Ureter (tissue), 1 donor: ENCODE measurements around the gene PRPF40B. TPM values are rescaled to one million over a fixed set of nuclear protein-coding genes. Genes with fewer than 3 reads are reported as not detected.
A peak's percentile ranks its signal among the peaks of the same experiment; 100 is the strongest.

ENCODE experiments used
- DNase-seq: peaks from one replicate; pipeline ENCODE4 v3.0.0-alpha.2; 2020; ENCODE audit warnings: low spot score
- total RNA-seq: library from RNA; stranded (reverse); gene quantifications from one replicate; pipeline ENCODE4 v1.2.4, GENCODE V29; 2023
- donor health status: DM: yes; HTN: yes; CAD: no.

Gene PRPF40B
- total RNA-seq, 1 donor from 2014 or later: 44.4 TPM

DNA sequence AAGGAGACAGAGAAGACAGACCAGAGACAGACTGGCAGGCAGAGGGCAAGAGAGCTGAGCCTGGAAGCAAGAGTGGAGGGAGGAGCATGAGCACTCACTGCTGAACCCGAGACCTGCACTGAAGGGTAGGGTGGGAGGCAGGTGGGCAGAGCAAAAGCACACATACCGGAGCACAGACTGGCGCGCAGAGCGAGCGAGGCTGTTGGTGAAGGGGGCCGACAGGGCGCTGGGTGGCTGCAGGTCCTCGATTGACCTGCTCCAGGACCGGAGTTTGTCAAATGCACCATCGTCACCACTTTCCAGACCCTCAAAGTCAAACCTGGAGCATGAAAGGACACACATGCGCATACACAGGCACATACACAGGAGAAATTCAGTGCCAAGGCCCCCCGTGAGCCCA lies 34.9 kb downstream of the PRPF40B start:
- DNase-seq: no peak

DNA sequence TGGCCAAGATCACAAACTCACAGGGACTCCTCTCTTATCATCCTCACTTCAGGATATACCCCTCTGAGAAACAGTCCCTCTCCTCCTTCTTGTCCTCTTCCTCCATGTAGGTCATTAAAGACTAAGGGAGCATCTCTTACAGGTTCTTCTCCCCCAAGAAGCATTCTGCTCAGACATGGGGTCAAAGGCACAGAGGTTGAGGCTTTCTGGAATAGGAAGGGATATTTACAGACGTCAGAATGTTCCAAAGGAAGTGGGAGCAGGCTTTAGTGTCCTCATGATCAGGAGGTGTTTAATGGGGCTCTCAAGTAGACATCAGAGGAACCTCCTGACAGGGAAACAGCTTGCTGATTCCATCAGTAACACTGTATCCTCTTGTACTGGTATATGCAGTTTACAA lies 36.4 kb downstream of the PRPF40B start:
- no peak for DNase-seq

DNA sequence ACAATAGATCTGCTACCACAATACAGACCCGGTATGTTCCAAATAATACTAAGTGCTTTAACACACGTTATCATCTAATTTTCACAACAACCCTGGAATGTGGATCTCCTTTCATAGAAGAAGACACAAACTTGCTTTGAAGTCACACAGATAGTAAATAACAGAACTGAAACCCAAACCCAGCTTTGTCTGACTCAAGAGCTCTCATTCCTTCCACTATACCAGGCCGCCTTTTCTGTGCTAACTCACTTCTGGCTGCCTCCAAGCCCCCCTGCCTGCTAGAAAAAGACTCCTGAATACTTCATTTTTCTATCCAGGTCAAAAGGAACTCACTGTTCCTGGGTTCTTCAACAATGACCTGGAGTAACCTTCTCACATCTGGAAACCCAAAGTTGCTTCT lies 37.8 kb downstream of the PRPF40B start:
- no peak for DNase-seq

DNA sequence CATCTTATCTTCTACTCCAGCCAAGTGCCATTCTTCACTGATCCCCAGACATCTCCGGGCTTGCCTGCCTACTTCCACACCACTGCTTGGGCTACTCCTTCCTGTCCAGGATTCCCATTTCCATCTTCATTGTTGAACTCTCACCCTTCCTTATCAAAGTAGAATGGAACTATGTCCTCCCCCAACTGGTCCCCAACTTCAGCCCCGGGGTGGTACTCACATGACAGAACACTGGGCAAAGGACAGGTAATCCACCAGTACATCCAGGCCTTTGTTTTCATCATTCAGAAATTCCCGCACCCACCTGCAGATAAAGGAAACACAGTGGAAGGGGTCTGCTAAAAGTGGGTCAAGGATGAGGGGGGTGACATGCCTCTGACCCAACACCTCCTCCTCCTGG lies 38.4 kb downstream of the PRPF40B start:
- DNase-seq: no peak

DNA sequence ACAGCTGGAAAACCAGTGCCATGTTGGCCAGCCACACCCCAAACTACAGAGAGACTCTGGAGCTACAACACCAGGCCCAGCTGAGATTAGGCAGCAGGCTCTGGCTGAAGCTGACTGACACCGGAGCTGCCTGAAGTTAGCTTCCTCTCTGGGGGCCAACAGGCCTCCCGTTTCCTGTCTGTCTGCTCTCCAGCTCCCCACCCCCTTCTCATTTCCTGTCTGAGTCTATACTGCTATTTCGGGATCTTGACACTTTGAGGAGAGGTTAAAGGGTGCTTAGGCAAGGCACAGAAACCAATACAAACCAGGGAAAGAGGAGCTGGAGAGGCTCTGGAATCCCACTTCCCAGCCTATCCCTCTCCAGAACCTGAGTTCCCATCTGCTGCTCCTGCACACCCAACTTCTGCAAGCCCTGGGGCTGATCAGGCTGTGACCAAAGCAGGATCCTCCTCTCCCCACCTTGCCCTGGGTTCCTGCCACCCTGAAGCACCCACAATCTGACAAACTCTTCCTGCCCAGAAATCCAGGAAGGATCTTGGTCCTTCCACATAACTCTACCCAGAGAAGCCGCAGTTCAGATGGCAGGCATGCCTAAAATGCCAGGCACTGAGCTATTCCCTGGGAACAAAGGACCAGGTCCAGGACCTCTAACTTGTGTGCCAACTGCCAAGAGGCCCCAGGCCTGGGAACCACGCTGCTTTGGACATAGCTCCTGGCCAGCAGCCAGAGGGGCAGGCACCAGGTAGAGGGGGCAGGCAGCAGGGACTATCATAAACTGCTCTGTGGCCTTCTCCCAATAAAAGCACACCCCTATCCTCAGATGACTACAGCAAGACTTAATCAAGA lies 39.9 kb downstream of the PRPF40B start:
- peak; percentile 61 for DNase-seq

DNA sequence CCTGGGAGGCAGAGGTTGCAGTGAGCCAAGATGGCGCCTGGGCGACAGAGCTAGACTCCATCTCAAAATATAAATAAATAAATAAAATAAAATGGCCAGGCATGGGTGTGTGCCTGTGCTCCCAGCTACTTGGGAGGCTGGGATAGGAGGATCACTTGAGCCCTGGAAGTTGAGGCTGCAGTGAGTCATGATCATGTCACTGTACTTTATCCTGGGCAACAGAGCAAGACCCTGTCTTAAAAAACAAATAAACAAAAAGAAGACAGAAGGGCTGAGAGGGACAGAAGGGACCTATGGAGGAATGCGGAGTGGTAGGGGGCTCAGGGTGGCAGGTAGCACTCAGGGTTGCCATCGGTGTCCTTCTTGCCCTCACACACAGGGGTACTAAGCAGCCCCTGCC lies 40.8 kb downstream of the PRPF40B start:
- DNase-seq: no peak

DNA sequence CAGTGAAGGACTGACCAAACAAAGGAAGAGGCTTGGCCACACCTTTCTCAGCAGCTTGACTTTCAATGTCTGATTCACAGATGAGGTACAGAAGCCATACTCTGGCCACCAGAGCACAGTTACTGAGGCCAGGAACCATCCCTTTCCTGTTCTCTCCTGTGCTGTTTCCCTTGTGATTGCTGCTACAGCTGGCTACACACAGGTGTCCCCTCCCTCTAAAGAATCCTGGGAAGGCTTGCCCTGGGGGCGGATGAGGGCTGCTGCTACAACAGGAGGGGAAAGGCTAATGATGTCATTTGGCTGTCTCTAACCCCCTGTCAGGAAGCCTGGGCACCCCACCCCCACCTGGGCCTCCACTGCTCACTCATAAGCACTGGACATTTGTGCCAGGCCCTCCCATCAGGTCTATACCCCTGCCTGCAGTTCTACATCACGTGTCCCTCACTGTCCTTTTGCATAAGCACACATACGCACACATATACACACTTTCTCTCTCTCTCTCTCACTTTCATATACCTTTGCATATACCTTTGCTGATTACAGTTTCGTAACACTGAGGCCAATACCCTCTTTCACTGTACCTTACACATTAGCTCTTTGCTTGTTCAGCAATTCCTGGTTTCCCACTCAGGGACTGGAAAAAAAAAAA lies 41.4 kb downstream of the PRPF40B start:
- DNase-seq: no peak

DNA sequence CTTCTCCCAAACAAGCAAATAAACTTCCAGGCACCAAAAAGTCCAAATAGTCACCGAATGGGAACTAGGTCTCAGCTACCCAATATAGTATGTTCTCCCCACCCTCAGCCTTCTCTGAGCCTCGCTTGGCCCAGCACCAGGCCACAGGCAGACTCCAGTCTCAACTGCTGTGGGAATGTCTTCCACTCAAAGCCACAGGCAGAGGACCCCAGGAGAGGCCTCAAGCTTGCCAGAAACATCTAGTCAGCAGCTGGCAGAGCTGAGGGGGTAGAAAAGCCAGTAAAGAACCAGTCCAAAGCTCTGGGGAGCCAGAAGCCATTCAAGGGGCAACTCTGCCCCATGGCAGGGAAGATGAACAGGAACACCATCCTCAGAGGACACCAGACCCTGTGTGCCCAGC lies 42.0 kb downstream of the PRPF40B start:
- no peak for DNase-seq

DNA sequence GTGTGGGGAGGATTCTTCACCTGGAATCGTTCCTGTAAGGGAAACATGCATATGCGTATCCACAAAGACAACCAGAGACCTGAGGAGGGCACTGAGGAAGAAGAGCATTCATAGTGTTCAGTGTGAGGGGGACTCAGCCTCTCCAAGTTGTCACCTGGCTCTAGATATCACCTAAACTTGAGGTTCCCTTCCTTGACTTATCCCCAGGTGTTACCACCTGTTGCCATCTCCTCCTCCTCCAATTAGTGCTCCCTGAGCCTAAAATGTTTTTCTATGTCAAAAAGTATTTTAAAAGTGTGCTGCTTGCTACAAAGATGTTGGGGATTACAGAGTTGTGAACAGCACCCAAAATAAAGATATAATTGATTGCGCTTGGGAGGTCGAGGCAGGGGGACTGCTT lies 42.8 kb downstream of the PRPF40B start:
- DNase-seq: no peak

DNA sequence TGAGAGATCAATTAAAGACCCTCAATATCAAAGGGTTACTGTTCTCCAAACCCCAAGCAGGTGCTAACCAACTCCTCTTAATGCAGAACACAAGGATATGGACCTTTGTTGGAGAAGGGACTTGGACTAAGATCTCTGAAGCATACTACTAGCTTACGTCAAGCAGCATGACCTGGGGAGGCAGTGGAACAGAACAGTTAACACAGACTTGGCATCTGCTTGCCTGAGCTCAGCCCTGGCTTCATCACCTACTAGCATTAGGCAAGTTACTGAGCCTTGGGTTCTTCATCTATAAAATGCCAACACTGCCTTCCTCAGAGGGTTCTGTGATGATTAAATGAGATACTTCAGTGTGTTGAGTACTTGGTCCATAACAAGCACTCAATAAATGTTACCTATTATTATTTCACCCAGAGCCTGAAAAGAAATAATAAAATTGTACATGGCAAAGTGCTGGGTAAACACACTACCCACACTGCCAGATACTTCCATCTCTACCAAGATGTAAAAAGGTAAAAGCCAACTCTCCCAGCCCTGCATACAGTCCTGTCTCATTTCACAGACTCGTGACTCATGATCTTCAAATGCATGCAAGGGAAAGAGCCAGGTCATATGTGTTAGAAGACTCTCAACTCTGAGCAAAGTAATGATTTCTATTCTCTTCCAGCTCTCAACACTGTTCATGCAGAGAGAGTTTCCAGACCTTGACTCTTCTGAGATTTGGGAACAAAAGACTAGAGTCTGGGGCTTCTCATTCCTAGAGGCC lies 44.1 kb downstream of the PRPF40B start:
- no peak for DNase-seq

DNA sequence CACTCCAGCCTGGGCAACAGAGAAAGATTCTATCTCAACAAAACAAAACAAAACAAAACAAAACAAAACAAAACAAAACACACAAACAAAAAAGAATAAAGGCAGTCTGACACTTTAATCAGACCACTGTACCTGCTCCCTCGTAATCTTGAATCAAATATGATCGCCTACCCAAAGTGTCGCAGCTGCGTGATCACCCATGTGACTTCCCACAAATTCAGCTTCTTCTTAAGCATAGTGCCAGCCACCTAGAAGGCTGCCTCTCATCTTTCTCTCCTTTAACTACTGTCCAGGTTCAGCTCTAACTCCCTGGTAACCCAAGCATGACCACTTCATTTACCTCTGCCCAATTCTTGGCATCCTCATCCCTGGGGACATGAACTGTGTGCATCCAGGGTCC lies 46.4 kb downstream of the PRPF40B start:
- no peak for DNase-seq

DNA sequence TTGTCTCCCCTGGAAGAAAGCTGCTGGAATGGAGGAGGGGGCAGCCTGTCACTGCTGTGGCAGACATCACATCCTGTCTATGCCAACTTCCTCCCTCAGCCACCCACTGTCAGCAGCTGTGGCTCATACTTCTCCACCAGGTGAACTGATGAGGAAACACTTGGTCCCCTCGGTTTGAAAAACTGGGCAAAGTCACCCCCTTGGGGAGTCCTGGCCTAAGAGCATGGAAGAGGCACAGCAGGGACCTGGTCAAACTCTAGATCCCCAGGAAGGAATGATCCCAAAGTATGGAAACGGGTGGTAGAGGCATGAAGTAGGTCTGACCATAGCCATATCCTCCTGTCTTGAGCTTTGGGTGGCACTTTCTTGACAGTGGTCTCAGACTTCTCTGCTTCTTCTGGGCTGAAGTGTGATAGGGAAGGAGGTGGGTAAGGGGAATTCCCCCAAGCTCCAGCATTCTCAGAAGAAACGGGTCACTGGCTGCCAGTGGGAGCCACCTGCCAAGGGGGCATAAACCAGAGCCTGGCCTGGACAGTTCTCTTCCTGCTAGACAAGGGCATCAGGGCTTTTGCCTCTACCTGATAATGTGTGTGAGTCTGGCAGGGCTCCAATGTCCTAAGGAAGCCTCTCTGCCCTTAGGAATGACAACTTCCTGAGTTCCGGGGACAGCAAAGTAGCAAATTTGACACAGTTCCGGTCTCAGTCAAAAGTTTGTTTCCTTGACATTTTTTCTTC lies 47.8 kb downstream of the PRPF40B start:
- DNase-seq: no peak

DNA sequence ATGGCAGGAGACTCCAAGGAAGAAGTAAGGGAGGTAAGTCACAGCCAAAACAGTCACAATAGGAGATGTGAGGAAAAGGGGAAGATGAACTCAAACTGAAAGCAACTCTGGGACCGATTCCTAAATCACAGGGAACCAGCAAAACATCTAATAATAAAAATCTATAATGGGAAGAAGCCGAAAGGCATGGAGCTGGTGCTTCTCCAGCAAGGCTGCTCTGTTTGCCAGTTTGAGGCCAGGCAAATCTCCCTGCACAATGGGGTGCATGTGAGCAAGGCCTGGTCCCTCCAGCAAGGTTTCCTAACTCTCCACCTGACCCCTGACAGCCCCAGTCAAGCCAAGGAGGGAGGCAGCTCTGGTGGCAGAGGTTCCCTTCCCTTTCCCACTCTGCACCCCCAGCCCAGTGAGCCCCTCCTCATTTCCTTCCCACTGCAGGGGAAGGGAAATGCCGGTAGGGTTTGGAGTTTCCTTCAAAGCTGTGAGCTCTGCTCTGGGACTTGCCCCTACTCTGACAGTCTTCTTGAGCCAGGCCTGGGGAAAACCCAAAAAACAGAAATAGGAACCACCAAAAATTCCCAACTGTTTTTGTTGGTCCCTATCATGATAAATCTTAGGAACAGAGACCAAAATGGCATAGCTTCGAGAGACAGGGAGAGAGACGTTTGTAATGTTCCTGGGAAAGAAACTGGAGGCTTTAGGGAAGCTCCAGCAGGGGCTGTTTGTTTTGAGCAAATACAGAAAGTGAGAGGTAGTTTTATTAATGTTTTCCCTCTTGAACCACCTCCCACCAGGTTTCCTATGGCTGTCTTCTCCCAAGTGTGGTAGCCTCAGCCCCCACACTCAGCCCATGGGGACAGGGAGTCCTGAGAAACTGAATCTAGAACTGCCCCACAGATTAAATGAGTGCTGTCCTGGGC lies 49.2 kb downstream of the PRPF40B start:
- no peak for DNase-seq

DNA sequence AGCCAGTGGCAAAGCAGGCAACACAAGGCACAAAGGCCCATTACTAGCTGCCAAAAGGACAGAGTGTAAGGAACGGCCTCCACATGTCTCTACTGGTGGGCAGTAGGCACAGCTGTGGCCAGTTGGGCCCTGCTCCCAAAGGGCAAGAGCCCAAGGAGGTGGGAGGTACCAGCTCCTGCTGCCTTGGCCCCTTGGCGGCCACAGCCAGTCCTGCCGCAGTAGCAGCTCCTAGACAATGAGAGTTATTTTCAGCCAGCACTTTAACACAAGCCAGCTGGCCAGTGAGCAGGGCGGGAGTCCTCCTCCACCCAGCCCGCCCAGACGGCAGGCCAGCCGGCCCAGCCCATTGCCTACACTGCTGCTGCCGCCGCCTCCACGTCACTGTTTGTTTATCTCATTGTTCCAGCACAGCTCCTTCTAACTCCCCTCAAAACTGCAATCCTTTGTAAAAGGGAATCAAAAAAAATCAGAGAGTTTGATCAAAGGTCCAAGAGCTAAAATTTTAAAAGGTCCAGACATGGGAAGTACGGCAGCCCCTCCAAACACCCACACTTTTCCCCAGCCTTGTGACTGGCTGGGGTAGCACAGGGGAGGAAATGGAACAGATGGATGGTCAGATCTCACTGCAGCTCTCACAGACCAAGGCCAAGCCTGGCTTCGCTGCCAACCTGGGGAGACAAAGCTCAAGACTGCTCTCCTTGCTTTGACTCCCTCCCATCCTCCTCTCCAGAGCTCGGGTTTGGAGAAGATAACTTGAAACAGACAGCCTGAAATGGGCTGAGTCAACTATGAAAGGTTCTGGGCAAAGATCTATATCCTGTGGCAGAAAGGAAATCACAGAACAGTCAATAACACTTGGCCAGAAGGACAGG lies 50.3 kb downstream of the PRPF40B start:
- DNase-seq: peak; percentile 87

DNA sequence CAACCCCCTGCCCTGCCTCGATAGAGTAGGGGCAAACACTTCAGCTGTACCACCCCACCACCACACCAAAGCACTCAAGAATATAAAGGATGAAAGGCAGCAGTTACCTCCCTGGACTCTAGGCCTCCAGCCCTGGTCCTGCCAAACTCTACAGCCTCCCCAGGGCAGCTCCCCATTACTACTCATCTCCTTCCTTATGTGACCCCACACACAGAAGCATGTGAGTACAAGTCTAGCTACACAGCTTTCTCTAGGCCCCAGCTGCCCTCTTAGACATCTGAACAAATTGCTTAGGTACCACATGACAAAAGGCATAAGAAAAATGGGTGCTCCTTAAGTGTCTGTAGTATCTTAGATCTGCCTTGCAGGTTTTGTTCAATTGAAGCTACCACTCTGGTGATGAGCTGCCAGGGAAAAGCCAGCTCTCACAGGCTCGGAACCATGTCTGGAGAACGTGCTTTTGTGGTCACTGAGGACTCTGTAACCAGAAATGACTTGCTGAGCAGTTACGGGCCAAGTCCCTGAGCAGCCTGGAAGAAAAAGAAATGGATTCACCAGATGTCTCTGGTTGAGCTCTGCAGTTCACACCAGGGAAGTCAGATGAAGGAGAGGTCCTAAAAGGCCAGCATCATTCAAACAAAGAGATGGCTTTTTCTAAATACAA lies 51.1 kb downstream of the PRPF40B start:
- no peak for DNase-seq

DNA sequence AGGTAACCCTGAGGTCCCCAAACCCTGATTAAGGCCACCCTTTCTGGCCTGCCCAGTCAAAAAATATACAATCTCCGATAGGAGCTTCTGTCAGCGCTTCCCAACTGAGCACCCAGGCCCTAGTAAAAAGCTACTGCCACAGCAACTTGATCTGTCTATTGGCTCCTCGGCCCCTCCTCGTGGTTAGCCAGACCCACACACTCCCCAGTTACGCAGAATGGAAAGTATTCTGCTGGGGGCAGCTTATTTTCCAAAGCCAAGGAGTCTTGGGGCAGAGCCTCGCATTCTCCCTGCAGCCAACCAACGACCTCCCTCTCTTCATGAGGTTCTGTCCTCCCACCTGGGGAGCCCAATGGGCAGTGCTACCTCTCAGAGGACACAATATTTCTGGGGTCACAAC lies 51.8 kb downstream of the PRPF40B start:
- no peak for DNase-seq

DNA sequence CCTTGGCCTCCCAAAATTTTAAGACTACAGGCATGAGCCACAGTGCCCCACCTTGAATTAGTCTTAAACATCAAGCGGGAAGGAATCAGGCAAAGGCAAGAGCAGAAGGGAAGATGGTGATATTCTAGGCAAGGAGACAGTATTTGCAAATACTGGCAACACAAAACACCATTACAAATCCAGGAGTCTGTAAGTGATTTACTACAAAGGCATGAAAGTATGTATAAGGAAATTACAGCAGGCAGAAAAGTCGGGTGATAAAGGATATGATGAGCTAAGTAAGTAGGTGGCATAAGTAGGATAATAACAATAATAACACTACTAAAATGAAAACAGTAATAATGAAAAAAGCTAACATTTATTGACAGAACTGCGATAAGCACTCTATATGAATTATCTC lies 55.4 kb downstream of the PRPF40B start:
- no peak for DNase-seq

DNA sequence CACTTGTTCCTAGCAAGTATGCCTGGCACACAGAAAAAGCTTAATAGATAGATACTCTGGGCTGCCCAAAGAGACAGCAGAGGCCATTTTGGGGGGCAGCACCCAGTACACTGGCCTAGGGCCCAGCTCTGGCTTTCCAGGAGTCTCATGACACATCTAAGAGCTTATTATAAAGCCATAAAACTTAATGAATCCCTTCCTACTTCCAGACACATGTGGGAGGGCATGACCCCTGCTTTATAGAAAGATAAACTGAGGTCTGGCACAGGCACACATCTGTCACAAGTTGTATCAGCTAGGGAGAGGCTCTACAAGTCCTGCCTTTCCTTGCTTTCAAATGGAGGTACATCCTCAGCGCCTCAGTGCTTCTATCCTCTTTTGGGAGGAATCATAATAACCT lies 56.7 kb downstream of the PRPF40B start:
- no peak for DNase-seq

DNA sequence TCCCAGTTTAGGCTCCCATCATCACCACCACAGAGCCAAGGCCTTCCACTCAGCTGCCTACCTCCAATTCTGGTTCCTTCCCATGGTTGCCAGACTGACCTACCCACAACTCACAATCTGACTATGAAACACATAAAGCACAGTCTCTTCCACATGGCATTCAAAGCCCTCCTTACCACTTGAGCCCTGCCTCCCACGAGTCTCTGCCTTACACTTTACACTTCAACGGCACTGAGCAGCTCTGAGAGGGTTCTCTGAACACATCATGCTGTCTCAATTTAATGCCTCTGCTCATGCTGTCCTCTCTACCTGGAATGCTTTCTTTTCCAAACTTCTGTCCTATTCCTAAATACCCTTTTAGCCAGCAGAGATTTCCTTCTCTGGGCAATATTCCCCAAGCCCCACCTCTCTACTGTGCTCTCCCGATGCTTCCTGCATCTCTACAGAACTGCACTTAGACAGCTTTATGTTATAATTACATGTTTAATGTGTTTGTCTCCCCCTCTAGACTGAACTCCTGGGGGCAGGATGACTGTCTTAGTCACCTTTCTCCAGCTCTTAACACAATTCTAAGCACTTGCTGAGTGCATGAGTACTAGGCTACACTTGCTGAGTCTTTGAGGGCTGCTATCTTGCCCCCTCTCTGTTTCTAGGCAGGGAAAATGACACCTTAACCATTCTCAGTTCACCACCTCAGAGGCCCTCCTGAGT lies 60.4 kb downstream of the PRPF40B start:
- DNase-seq: no peak
